Measurements from ENCODE around the gene PCNT. TPM values are rescaled to one million over a fixed set of nuclear protein-coding genes. Genes with fewer than 3 reads are reported as not detected.

The PCNT gene
- total RNA-seq, 4 donors from 2014 or later: 20.6 to 43.0 (median 25.5) TPM

Other genes starting within 250 kb of the PCNT start
- 1,000 to 10,000 TPM in 2 of 4 donors, 100 to 1,000 TPM in 2; 223 to 1,493 (median 826) TPM for gene COL6A2, start 226.0 kb upstream of the PCNT start, total RNA-seq
- gene FTCD, start 168.6 kb upstream of the PCNT start, total RNA-seq: not detected
- 1 to 10 TPM; 1.1 to 9.4 (median 1.9) TPM for gene SPATC1L, start 139.7 kb upstream of the PCNT start, total RNA-seq
- 100 to 1,000 TPM in 3 of 4 donors, 10 to 100 TPM in 1; 46.5 to 194 (median 141) TPM for gene LSS, start 95.4 kb upstream of the PCNT start, total RNA-seq
- gene MCM3AP, start 38.5 kb upstream of the PCNT start, total RNA-seq: 100 to 1,000 TPM in 2 of 4 donors, 10 to 100 TPM in 2; 55.3 to 170 (median 95.2) TPM
- gene YBEY, start 37.8 kb upstream of the PCNT start, total RNA-seq: 10 to 100 TPM; 16.3 to 19.4 (median 17.9) TPM
- gene C21orf58, start 286 bp upstream of the PCNT start, total RNA-seq: 1 to 10 TPM in 3 of 4 donors, not detected in 1; 1.2 to 2.9 (median 1.5) TPM
- 10 to 100 TPM; 29.2 to 54.8 (median 44.4) TPM for gene DIP2A, start 134.7 kb downstream of the PCNT start, total RNA-seq